Right atrium auricular region (tissue), 2 donors: ENCODE results near the gene URB1. TPM values are rescaled to one million over a fixed set of nuclear protein-coding genes. Genes with fewer than 3 reads are reported as not detected.

ENCODE experiments used
- DNase-seq: peaks from one replicate; pipeline ENCODE4 v3.0.0-alpha.2; 2019; ENCODE audit warnings: low spot score
- H3K27ac ChIP-seq, 2 donors: fragments of 200-600 bp; sonication (generic); 1 replicate in 1 of 2; 2 replicates in 1 of 2; pipeline ENCODE4 v1.5.1; 2016 to 2019
- H3K27me3 ChIP-seq, 2 donors: fragments of 200-600 bp; sonication (generic); one replicate each; pipeline versions ENCODE4 v1.5.1 to v1.6.0; 2017 to 2019
- H3K36me3 ChIP-seq: fragments of 200-600 bp; sonication (generic); one replicate; pipeline ENCODE4 v1.5.1; 2016
- H3K4me1 ChIP-seq, 2 donors: fragments of 200-600 bp; sonication (generic); one replicate each; pipeline versions ENCODE4 v1.5.1 to v1.6.0; 2017 to 2019
- H3K4me3 ChIP-seq, 2 donors: fragments of 200-600 bp; sonication (generic); 1 replicate in 1 of 2; 2 replicates in 1 of 2; pipeline ENCODE4 v1.5.1; 2017 to 2019; ENCODE audit warnings: mild to moderate bottlenecking in 1 of 2, moderate library complexity in 1 of 2
- H3K9me3 ChIP-seq, 2 donors: fragments of 200-600 bp; sonication (generic); one replicate each; pipeline ENCODE4 v1.5.1; 2019
- total RNA-seq, 2 donors: library from RNA; depleted of rRNA; stranded (reverse); fragments of >200 nt; gene quantifications; one replicate each; pipeline ENCODE4 v1.1.0, GENCODE V29; 2016
- TF ChIP-seq, protein P1 (sequence below), 2 donors: fragments of 200-600 bp; sonication (generic); IDR thresholded peaks; one replicate each; pipeline ENCODE4 v1.5.1; 2019; ENCODE audit warnings: antibody characterized with exemption in 2 of 2

The URB1 gene
- total RNA-seq, 2 donors from 2014 or later = 8.6 to 12.2 TPM

DNA sequence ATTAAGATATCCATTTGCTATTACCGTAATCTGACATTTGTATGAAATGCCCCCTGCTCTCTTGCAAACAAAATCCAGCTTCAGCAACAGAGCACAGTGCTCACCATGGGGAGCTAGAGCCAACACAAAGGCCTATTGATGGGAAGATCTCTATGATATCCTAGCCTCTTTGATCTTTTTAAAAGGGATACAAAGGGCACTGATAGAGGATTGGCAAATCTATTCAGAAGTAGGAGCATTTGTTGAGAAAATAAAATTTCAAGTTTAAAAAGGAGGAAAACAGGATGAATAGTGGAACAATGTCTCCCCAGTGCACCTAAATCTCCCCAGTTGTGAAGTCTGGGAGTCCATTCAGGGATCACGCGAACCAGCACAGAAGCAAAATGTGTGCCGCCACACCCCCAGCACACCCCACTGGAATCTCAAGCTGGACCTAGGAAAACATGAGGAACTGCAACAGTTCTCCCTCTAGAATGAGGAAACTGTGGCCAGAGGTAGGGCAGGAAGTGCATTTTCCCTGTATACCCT is 62.0 kb downstream of the URB1 start:
- Histone ChIP-seq H3K27me3 (no peaks in the 10 kb centered on the region), H3K36me3 (peaks cover 57% of the 10 kb centered on the region), H3K27ac (no peak overlapping the region), H3K9me3 (no peaks in the 10 kb centered on the region), H3K4me3 (no peak overlapping the region), H3K4me1 (peaks cover 0 to 18% of the 10 kb centered on the region in 2 donors)
- no peak for DNase-seq
- TF ChIP-seq, protein P1, sequence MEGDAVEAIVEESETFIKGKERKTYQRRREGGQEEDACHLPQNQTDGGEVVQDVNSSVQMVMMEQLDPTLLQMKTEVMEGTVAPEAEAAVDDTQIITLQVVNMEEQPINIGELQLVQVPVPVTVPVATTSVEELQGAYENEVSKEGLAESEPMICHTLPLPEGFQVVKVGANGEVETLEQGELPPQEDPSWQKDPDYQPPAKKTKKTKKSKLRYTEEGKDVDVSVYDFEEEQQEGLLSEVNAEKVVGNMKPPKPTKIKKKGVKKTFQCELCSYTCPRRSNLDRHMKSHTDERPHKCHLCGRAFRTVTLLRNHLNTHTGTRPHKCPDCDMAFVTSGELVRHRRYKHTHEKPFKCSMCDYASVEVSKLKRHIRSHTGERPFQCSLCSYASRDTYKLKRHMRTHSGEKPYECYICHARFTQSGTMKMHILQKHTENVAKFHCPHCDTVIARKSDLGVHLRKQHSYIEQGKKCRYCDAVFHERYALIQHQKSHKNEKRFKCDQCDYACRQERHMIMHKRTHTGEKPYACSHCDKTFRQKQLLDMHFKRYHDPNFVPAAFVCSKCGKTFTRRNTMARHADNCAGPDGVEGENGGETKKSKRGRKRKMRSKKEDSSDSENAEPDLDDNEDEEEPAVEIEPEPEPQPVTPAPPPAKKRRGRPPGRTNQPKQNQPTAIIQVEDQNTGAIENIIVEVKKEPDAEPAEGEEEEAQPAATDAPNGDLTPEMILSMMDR (IDR thresholded peaks at IDR 0.05) = no peak

DNA sequence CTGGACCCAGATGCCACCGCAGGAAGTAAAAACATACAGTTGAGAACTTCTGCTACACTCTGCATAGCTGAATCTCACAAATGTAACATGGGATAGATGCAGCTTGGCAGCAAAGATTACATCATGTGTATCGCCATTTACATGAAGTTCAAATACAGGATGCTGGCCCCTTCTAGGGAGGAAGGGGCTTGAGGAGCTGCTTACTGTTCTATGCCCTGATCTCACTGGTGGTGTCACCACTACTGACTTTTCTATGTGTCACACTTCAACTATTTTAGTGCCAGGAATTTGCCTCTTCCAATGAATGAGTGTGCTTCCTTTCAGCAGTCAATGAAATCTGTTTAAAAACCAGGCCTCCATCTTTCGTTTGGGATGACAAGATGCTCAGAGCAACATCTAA is 63.0 kb downstream of the URB1 start:
- Histone ChIP-seq H3K27ac (peak overlapping the region in 1 of 2 donors; percentile 61), H3K4me1 (peaks cover 0 to 18% of the 10 kb centered on the region in 2 donors), H3K9me3 (no peaks in the 10 kb centered on the region), H3K4me3 (no peak overlapping the region), H3K27me3 (no peaks in the 10 kb centered on the region), H3K36me3 (peaks cover 52% of the 10 kb centered on the region)
- TF ChIP-seq, protein P1 (IDR thresholded peaks at IDR 0.05) = no peak
- DNase-seq = no peak

DNA sequence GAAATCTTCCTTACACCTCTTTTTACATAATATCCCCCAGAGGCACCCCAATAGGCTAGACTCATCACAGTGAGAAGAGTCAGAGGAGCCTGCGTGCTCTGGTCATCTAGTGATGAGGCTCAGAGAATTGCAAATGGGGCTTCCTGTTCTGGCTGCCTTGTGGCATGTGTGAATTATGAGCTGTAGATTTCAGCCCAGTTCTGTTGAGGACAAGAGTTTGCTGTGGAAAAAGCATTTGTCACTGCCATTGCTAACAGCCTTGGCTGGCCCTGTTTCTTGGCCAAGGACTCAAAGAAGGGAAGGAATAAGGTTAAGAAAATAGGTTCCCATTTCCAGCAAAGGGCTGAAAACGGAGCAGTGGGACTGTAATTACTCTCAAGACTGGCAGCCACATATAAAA is 63.5 kb downstream of the URB1 start:
- Histone ChIP-seq H3K4me3 (no peak overlapping the region), H3K36me3 (peaks cover 52% of the 10 kb centered on the region), H3K9me3 (no peaks in the 10 kb centered on the region), H3K27ac (peak overlapping the region; percentile 57 to 61), H3K4me1 (peaks cover 0 to 18% of the 10 kb centered on the region in 2 donors), H3K27me3 (no peaks in the 10 kb centered on the region)
- TF ChIP-seq, protein P1 (IDR thresholded peaks at IDR 0.05) = no peak
- no peak for DNase-seq

DNA sequence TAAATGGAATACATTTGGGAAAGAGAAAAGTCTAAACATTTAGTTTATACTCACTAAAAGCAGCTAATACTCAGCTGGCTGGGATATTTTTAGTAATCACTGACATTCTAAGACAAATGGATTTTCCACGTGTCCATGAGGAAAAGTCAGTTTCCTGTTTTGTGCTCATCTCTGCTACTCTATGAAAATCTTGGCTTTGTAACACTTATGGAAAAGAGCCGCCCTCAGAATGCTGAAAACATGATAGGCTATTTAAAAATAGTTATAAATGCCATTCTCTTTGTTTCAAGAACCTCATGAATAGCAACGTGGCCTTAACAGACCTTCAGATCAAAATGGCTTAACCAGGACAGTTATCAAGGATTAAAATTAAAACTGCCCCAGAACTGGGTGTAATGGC is 64.2 kb downstream of the URB1 start:
- Histone ChIP-seq H3K27me3 (no peaks in the 10 kb centered on the region), H3K36me3 (peaks cover 52% of the 10 kb centered on the region), H3K27ac (peak overlapping the region; percentile 57 to 61), H3K4me1 (peaks cover 0 to 18% of the 10 kb centered on the region in 2 donors), H3K9me3 (no peaks in the 10 kb centered on the region), H3K4me3 (no peak overlapping the region)
- no peak for DNase-seq
- TF ChIP-seq, protein P1 (IDR thresholded peaks at IDR 0.05) = no peak

DNA sequence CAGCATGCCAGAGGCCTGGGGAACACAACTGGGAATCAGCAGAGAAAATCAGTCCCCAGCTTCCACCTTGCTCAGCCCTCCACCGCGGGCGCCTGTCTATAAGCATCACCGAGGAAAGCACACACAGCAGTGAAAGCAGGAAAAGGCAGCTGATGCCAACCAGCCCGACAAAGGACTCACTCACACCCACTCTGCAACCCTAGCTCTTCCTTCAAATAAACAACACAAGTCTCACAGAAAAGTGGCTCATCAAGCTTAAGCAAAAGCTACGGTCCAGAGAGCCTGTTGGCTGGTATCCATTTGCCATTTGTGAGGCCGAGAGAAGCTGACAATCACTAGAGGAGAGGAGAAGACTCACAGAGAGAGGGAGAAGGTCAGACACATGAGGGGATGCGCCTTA is 67.1 kb downstream of the URB1 start:
- H3K27me3 ChIP-seq = no peaks in the 10 kb centered on the region
- peaks cover 0 to 18% of the 10 kb centered on the region in 2 donors for H3K4me1 ChIP-seq
- H3K36me3 ChIP-seq = peaks cover 66% of the 10 kb centered on the region
- H3K27ac ChIP-seq = no peak overlapping the region
- DNase-seq = no peak
- no peak overlapping the region for H3K4me3 ChIP-seq
- H3K9me3 ChIP-seq = no peaks in the 10 kb centered on the region
- TF ChIP-seq, protein P1 (IDR thresholded peaks at IDR 0.05) = no peak

DNA sequence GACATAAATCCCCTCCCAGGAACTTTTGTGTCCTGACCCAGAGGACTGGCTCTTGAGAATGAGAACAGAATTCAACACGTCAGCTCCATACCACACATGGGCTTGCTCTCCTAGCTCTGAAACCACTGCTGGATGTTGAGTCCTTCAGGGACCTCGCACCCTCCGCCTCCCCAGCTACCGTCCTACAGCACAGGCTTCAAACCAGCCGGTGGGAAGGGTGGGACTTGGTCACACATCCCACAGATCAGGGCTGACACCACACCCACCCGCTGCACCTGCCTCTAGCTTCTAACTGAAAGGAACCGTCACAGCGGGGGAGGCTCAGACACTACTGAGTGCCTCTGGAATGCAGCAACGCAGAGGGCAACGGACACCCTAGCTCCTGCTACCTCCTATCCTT is 70.1 kb downstream of the URB1 start:
- no peak overlapping the region for H3K4me3 ChIP-seq
- no peak for DNase-seq
- peaks cover 86% of the 10 kb centered on the region for H3K36me3 ChIP-seq
- no peaks in the 10 kb centered on the region for H3K27me3 ChIP-seq
- no peaks in the 10 kb centered on the region for H3K4me1 ChIP-seq
- no peak overlapping the region for H3K27ac ChIP-seq
- no peaks in the 10 kb centered on the region for H3K9me3 ChIP-seq
- TF ChIP-seq, protein P1 (IDR thresholded peaks at IDR 0.05) = no peak
